NCI-H460 (cell line): Measurements from ENCODE around the gene HGD. TPM values are rescaled to one million over a fixed set of nuclear protein-coding genes. Genes with fewer than 3 reads are reported as not detected.
"Not testable (repeated sequence)": the region's sequence is repeated elsewhere in the genome, so short reads cannot be mapped to it uniquely, and the experiment has no call there.

Source experiments
- DNase-seq: peaks from one replicate; pipeline ENCODE4 v3.0.0-alpha.2; 2016; ENCODE audit warnings: low read depth; ENCODE audit errors: extremely low read depth
- total RNA-seq: library from RNA; depleted of rRNA; stranded (reverse); fragments of >200 nt; shearing (Covaris generic); gene quantifications from 2 replicates; pipeline ENCODE4 v1.2.3, GENCODE V29; 2014

HGD gene
- total RNA-seq, 1 experiment from 2014 or later = 1.3 TPM

- DNase-seq = no peak
Observed at GRCh38 chr3:120680193-120680894, 1.7 kb downstream of the HGD start.

- DNase-seq = peak; percentile 6
Observed at GRCh38 chr3:120678984-120679383, 3.1 kb downstream of the HGD start.

- peak; percentile 73 for DNase-seq
Observed at GRCh38 chr3:120678331-120678947, 3.6 kb downstream of the HGD start.

- not testable (repeated sequence) for DNase-seq
Observed at GRCh38 chr3:120677193-120677592, 4.8 kb downstream of the HGD start.

- DNase-seq = no peak
Observed at GRCh38 chr3:120673116-120673515, 8.9 kb downstream of the HGD start.

- DNase-seq = no peak
Observed at GRCh38 chr3:120670576-120670975, 11.5 kb downstream of the HGD start.

GRCh38 chr3:120664926-120665325 is 17.1 kb downstream of the HGD start:
- DNase-seq = no peak

GRCh38 chr3:120661945-120662344 is 20.1 kb downstream of the HGD start:
- DNase-seq = no peak

GRCh38 chr3:120661106-120661905 is 20.7 kb downstream of the HGD start:
- no peak for DNase-seq

GRCh38 chr3:120659834-120660233 is 22.2 kb downstream of the HGD start:
- no peak for DNase-seq

GRCh38 chr3:120659285-120659684 is 22.8 kb downstream of the HGD start:
- no peak for DNase-seq

GRCh38 chr3:120652896-120653545 is 29.0 kb downstream of the HGD start:
- DNase-seq = no peak

- no peak for DNase-seq
Observed at GRCh38 chr3:120652281-120652680, 29.8 kb downstream of the HGD start.

- no peak for DNase-seq
Observed at GRCh38 chr3:120650311-120650710, 31.7 kb downstream of the HGD start.

GRCh38 chr3:120649830-120650233 is 32.2 kb downstream of the HGD start:
- DNase-seq = no peak

- no peak for DNase-seq
Observed at GRCh38 chr3:120648290-120648689, 33.7 kb downstream of the HGD start.

- no peak for DNase-seq
Observed at GRCh38 chr3:120646771-120647432, 35.1 kb downstream of the HGD start.

GRCh38 chr3:120645083-120645845 is 36.8 kb downstream of the HGD start:
- DNase-seq = no peak

GRCh38 chr3:120642368-120642948 is 39.6 kb downstream of the HGD start:
- peak; percentile 72 for DNase-seq
